Measurements from ENCODE around the gene FURIN. TPM values are rescaled to one million over a fixed set of nuclear protein-coding genes. Genes with fewer than 3 reads are reported as not detected.
A peak's percentile ranks its signal among the peaks of the same experiment; 100 is the strongest.

Gene FURIN
- total and polyA plus RNA-seq, 12 donors = 29.5 to 82.5 (median 40.9) TPM

DNA sequence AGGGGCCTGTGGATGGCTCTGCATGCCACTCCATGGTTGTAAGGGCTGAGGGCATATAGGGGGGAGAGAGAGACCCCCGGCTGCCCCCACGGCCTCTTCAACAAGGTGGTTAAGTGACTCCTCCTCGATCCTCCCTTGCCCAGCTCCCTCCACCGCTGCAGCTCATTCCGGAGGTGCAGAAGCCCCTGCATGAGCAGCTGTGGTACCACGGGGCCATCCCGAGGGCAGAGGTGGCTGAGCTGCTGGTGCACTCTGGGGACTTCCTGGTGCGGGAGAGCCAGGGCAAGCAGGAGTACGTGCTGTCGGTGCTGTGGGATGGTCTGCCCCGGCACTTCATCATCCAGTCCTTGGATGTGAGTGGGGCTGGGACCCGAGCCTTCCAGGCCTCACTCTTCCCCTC is 22.5 kb downstream of the FURIN start:
- ATAC-seq (no peak), DNase-seq (peak in 1 of 2 donors; percentile 10)

DNA sequence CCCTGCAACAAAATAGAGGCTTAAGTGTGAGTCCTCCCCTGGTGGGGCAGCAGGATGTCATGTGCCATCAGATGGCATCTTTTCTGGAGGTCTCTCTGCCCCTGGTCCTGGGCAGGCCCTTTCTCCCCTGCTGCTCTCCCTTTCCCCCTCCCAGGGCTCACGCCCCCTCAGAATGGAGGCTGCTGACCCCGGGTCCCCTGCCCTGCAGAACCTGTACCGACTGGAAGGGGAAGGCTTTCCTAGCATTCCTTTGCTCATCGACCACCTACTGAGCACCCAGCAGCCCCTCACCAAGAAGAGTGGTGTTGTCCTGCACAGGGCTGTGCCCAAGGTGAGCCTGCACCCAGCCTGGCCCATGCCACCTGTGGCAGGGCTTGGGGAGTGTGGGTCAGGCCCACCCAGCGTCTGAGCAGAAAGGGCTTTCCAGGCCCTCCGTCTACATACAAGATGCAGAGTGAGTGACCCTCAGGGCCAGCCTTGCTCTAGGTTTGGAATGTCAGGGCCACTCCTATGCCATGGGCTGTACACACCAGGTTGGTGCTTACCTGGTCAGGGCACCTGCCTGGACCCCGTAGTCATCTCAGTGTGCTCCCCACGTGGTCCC is 23.1 kb downstream of the FURIN start:
- WGBS, 2 donors = 88 to 93% methylated on average over 8 of the region's 8 CpGs
- no peak for ATAC-seq
- intact Hi-C loops (cut with DNase I) = no loop called here

More for the DNA sequence above, 22.5 kb downstream of the FURIN start:
- Histone ChIP-seq H3K4me3 (no peak overlapping the region), H3K36me3 (peaks cover 5 to 97% (median 54%) of the 10 kb centered on the region in 9 donors), H3K9me3 (no peaks in the 10 kb centered on the region), H3K4me1 (peaks cover 5 to 40% (median 26%) of the 10 kb centered on the region in 9 donors), H3K27me3 (no peaks in the 10 kb centered on the region), H3K27ac (no peak overlapping the region)
- no peak for TF ChIP-seq CTCF (IDR thresholded peaks at IDR 0.05)
- intact Hi-C loops (cut with DNase I) = no loop called here
- WGBS, 2 donors = 86 to 92% methylated on average over 12 of the region's 12 CpGs

GRCh38 chr15:90892023-90892422 is 23.6 kb downstream of the FURIN start:
- Histone ChIP-seq H3K9me3 (no peaks in the 10 kb centered on the region), H3K4me1 (peaks cover 0 to 28% (median 17%) of the 10 kb centered on the region in 9 donors), H3K4me3 (no peak overlapping the region), H3K36me3 (peaks cover 5 to 100% (median 54%) of the 10 kb centered on the region in 9 donors), H3K27ac (no peak overlapping the region), H3K27me3 (no peaks in the 10 kb centered on the region)
- TF ChIP-seq CTCF (IDR thresholded peaks at IDR 0.05) = no peak
- DNase-seq (peak in 1 of 2 donors; percentile 10), ATAC-seq (no peak)
- 94 to 95% methylated on average over 11 of the region's 11 CpGs for WGBS, 2 donors
- intact Hi-C loops (cut with DNase I) = no loop called here

More for the DNA sequence above, 23.1 kb downstream of the FURIN start:
- Histone ChIP-seq H3K4me3 (no peak overlapping the region), H3K27ac (no peak overlapping the region), H3K9me3 (no peaks in the 10 kb centered on the region), H3K36me3 (peaks cover 5 to 100% (median 56%) of the 10 kb centered on the region in 9 donors), H3K27me3 (no peaks in the 10 kb centered on the region), H3K4me1 (peaks cover 5 to 34% (median 22%) of the 10 kb centered on the region in 9 donors)
- TF ChIP-seq CTCF (IDR thresholded peaks at IDR 0.05) = no peak
- peak in 1 of 2 donors; percentile 5 for DNase-seq

DNA sequence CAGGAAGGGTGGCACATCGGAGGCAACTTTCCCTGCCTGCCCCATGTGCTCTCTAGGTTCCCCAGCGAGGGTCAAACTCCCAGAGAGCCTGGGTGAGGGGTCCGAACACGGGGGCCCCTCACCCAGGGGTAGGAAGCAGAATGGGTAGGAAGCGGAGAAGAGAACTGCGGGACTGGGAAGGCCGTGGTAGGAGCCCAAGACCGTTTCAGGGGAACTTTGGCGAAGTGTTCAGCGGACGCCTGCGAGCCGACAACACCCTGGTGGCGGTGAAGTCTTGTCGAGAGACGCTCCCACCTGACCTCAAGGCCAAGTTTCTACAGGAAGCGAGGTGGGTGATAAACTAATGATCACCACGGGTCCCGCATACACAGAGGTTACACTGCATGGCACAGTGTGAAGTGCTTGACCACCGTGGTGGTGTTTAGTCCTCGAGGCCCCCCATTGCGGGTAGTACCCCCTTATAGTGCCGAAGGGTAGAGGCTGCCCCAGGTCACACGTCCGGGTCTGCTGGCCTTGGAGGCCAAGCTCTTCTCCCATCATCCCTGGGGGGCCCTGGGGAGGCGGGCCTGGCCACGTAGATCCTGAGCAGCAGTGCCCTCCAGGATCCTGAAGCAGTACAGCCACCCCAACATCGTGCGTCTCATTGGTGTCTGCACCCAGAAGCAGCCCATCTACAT is 24.2 kb downstream of the FURIN start:
- Histone ChIP-seq H3K4me1 (peaks cover 0 to 22% (median 10%) of the 10 kb centered on the region in 9 donors), H3K27me3 (no peaks in the 10 kb centered on the region), H3K27ac (no peak overlapping the region), H3K36me3 (peaks cover 5 to 94% (median 52%) of the 10 kb centered on the region in 9 donors), H3K4me3 (no peak overlapping the region), H3K9me3 (no peaks in the 10 kb centered on the region)
- DNase-seq = peak in 1 of 2 donors; percentile 5
- 95% methylated on average over 29 of the region's 29 CpGs for WGBS, 2 donors
- no peak for TF ChIP-seq CTCF (IDR thresholded peaks at IDR 0.05)
- ATAC-seq = no peak
- intact Hi-C loops (cut with DNase I) = no loop called here

Measured in heart right ventricle (tissue), 16 donors.